Suprapubic skin (tissue), 3 donors: ENCODE measurements around the gene FTSJ1.

Source experiments
- CTCF ChIP-seq, 2 donors: fragments of 200-600 bp in 1 of 2; fragments of 450-650 bp in 1 of 2; sonication (generic) in 1 of 2; IDR thresholded peaks; one replicate each; pipeline ENCODE4 v1.5.1; 2016 to 2019; ENCODE audit warnings: antibody characterized with exemption in 2 of 2, mild to moderate bottlenecking in 1 of 2, moderate library complexity in 1 of 2
- EP300 ChIP-seq: sonication (generic); formaldehyde crosslinking; IDR thresholded peaks from one replicate; pipeline ENCODE4 v1.6.1; 2017; ENCODE audit warnings: antibody characterized with exemption
- POLR2A ChIP-seq, 2 donors: fragments of 450-650 bp; IDR thresholded peaks; one replicate each; pipeline ENCODE4 v1.6.1; 2017; ENCODE audit warnings: antibody characterized with exemption in 2 of 2, mild to moderate bottlenecking in 2 of 2, moderate library complexity in 2 of 2

DNA sequence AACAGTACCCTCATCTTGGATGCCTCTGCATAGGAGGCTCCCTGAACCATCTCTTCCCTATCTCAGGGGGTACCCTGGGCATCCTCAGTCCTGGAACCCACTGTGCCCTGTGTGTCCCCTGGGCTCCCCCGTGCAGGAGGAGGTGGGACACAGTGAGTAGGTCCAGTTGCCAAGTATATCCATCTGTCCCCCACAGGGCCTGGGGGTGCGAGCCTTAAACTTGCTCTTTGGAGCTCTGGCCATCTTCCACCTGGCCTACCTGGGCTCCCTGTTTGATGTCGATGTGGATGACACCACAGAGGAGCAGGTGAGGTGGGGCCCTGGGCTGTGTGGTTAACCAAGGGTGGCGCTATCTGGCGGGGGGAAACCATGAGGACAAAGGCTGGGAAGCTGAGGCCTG is 41.0 kb downstream of the FTSJ1 start:
- no peak for TF ChIP-seq POLR2A (IDR thresholded peaks at IDR 0.05)
- no peak for TF ChIP-seq EP300
- TF ChIP-seq CTCF (IDR thresholded peaks at IDR 0.05): no peak
